Duodenal mucosa (tissue), 2 donors: ENCODE measurements around the gene C2orf92.

Experiments
- H3K27ac ChIP-seq: one replicate; pipeline ENCODE4 v1.7.0; 2013; ENCODE audit warnings: low read depth, low read length
- H3K27me3 ChIP-seq, 2 donors: one replicate each; pipeline ENCODE4 v1.7.0; 2013; ENCODE audit warnings: low read length in 2 of 2, control low read depth in 1 of 2; ENCODE audit not compliant: insufficient read depth in 2 of 2, control insufficient read depth in 1 of 2
- H3K36me3 ChIP-seq, 2 donors: one replicate each; pipeline ENCODE4 v1.7.0; 2013; ENCODE audit warnings: low read length in 2 of 2, control low read depth in 1 of 2; ENCODE audit not compliant: insufficient read depth in 2 of 2, control insufficient read depth in 1 of 2
- H3K4me1 ChIP-seq, 2 donors: one replicate each; pipeline ENCODE4 v1.7.0; 2013; ENCODE audit warnings: low read length in 2 of 2, control low read depth in 1 of 2; ENCODE audit not compliant: insufficient read depth in 2 of 2, control insufficient read depth in 1 of 2
- H3K4me3 ChIP-seq, 2 donors: one replicate each; pipeline ENCODE4 v1.7.0; 2013; ENCODE audit warnings: low read length in 2 of 2, low read depth in 1 of 2
- H3K9ac ChIP-seq, 2 donors: one replicate each; pipeline ENCODE4 v1.7.0; 2013; ENCODE audit warnings: low read length in 2 of 2, low read depth in 1 of 2
- H3K9me3 ChIP-seq, 2 donors: one replicate each; pipeline ENCODE4 v1.7.0; 2013; ENCODE audit warnings: low read length in 2 of 2, control low read depth in 1 of 2; ENCODE audit not compliant: control insufficient read depth in 1 of 2

The C2orf92 gene

GRCh38 chr2:97659256-97660043, 10.1 kb upstream of the C2orf92 start:
- Histone ChIP-seq H3K4me3 (no peak overlapping the region), H3K27me3 (no peaks in the 10 kb centered on the region), H3K4me1 (peaks cover 20% of the 10 kb centered on the region in 2 donors), H3K36me3 (peaks cover 24 to 65% of the 10 kb centered on the region in 2 donors), H3K9ac (no peak overlapping the region), H3K9me3 (no peaks in the 10 kb centered on the region), H3K27ac (no peak overlapping the region)

- peaks cover 20 to 26% of the 10 kb centered on the region in 2 donors for H3K4me1 ChIP-seq
- no peak overlapping the region for H3K4me3 ChIP-seq
- no peaks in the 10 kb centered on the region for H3K9me3 ChIP-seq
- H3K9ac ChIP-seq, result no peak overlapping the region
- H3K36me3 ChIP-seq, result peaks cover 24 to 58% of the 10 kb centered on the region in 2 donors
- H3K27me3 ChIP-seq, result no peaks in the 10 kb centered on the region
- H3K27ac ChIP-seq, result no peak overlapping the region
These were observed 9.3 kb upstream of the C2orf92 start for GRCh38 chr2:97660044-97660774.

DNA sequence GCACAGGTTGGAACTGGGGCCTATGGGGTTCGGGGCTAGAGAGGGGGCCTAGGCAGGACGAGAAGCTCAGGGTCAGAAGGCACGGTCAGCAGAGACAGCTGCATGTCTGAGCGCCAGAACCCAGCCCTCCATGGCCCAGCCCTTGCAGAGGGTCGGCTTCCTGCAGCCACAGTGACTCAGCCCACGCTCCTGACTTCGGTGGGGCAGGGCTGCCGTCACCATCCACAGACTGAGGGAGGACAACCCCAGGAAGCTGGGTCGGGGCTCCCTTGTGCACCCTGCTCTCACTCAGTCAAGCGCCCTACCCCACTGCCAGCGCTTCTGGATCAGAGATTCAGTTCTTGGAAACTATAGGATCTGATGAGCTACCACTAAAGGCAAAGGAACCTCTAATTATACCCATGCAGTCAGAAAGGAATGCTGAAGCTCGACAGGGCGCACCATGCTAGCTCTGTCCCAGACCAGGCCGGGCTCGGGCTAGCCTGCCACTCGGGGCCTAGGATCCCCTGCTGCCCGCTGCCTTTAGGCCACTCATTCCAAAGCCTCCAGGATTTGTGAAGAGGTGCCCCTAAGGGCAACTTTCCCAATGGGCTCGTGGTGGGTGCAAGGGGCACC, 8.6 kb upstream of the C2orf92 start:
- Histone ChIP-seq H3K27ac (no peak overlapping the region), H3K9me3 (no peaks in the 10 kb centered on the region), H3K36me3 (peaks cover 24 to 53% of the 10 kb centered on the region in 2 donors), H3K4me3 (no peak overlapping the region), H3K4me1 (peaks cover 20 to 26% of the 10 kb centered on the region in 2 donors), H3K27me3 (no peaks in the 10 kb centered on the region), H3K9ac (no peak overlapping the region)

DNA sequence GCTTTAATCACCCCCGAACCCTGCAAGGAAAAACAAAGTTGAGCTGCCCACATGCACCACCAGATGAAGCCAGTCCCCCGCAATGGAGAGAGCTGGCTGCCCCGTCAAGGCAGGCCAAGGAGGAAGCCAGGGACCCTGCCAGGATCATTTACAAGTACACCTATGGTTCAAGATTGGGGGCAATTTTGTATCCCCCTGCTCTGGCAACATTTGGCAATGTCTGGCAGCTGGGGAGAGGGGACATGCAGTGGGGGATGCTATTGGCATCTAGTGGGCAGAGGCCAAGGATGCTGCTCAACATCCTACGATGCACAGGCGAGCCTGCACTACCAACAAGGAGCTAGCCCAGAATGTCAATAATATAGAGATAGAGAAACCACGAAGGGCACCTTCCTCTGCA, 7.6 kb upstream of the C2orf92 start:
- H3K36me3 ChIP-seq, result peaks cover 15 to 42% of the 10 kb centered on the region in 2 donors
- H3K4me3 ChIP-seq, result peak overlapping the region; percentile 89 to 90
- H3K9me3 ChIP-seq, result no peaks in the 10 kb centered on the region
- H3K4me1 ChIP-seq, result peaks cover 23 to 29% of the 10 kb centered on the region in 2 donors
- H3K27ac ChIP-seq, result no peak overlapping the region
- no peaks in the 10 kb centered on the region for H3K27me3 ChIP-seq
- H3K9ac ChIP-seq, result peak overlapping the region in 1 of 2 donors; percentile 89

DNA sequence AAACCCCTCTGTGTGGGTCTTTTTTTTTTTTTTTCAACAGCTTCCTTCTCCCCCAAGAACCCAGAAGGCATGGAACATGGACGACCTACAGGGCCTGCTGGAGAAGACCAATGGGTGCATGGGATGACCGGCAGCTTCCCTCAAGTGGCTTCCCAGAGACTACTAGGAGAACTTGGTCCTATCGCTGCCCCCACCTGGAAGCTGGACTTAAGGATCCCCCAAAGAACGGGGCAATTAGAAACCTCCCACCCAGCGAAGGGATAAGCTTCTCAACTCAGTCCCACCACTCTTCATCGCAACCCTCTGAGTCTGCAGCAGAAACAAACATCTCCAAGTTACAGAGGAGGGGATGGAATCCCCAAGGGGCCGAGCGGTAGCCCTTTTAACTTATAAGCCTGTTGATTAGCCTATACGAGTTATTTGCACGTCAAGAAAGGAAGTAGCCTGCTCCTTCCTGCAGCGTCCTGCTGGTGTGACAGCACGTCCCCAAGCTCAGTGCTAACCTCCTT, 7.1 kb upstream of the C2orf92 start:
- H3K4me1 ChIP-seq, result peaks cover 23 to 30% of the 10 kb centered on the region in 2 donors
- no peaks in the 10 kb centered on the region for H3K9me3 ChIP-seq
- peak overlapping the region; percentile 89 to 90 for H3K4me3 ChIP-seq
- H3K27ac ChIP-seq, result no peak overlapping the region
- peaks cover 12 to 37% of the 10 kb centered on the region in 2 donors for H3K36me3 ChIP-seq
- no peaks in the 10 kb centered on the region for H3K27me3 ChIP-seq
- peak overlapping the region; percentile 89 to 93 for H3K9ac ChIP-seq

GRCh38 chr2:97662895-97663625, 6.5 kb upstream of the C2orf92 start:
- H3K4me1 ChIP-seq, result peaks cover 23 to 30% of the 10 kb centered on the region in 2 donors
- peak overlapping the region; percentile 88 for H3K27ac ChIP-seq
- no peaks in the 10 kb centered on the region for H3K9me3 ChIP-seq
- H3K9ac ChIP-seq, result peak overlapping the region; percentile 89 to 93
- peaks cover 11 to 31% of the 10 kb centered on the region in 2 donors for H3K36me3 ChIP-seq
- H3K27me3 ChIP-seq, result no peaks in the 10 kb centered on the region
- peak overlapping the region; percentile 89 to 90 for H3K4me3 ChIP-seq

- Histone ChIP-seq H3K27ac (peak overlapping the region; percentile 88), H3K4me1 (peaks cover 23 to 30% of the 10 kb centered on the region in 2 donors), H3K4me3 (peak overlapping the region; percentile 89 to 90), H3K9ac (peak overlapping the region; percentile 89 to 93), H3K27me3 (no peaks in the 10 kb centered on the region), H3K36me3 (peaks cover 8 to 26% of the 10 kb centered on the region in 2 donors), H3K9me3 (no peaks in the 10 kb centered on the region)
These were observed 5.9 kb upstream of the C2orf92 start for GRCh38 chr2:97663626-97663961.

- H3K27me3 ChIP-seq, result no peaks in the 10 kb centered on the region
- peaks cover 23 to 30% of the 10 kb centered on the region in 2 donors for H3K4me1 ChIP-seq
- peak within 1 kb of the TSS; percentile 96 for H3K27ac ChIP-seq
- no peaks in the 10 kb centered on the region for H3K9me3 ChIP-seq
- H3K4me3 ChIP-seq, result peak within 1 kb of the TSS; percentile 89 to 90
- H3K36me3 ChIP-seq, result peaks cover 3 to 21% of the 10 kb centered on the region in 2 donors
- H3K9ac ChIP-seq, result peak within 1 kb of the TSS; percentile 93 to 95
These were observed 5.4 kb upstream of the C2orf92 start, which contains the start of gene ACTR1B for GRCh38 chr2:97663962-97664635. Gene ACTR1B (minus strand): TSS chr2:97664044. CDS start chr2:97663890, 154 bp downstream.

GRCh38 chr2:97664636-97664970, 4.9 kb upstream of the C2orf92 start:
- H3K36me3 ChIP-seq, result peaks cover 0 to 16% of the 10 kb centered on the region in 2 donors
- peak overlapping the region; percentile 91 to 95 for H3K9ac ChIP-seq
- H3K27ac ChIP-seq, result peak overlapping the region; percentile 96
- peak overlapping the region; percentile 79 to 82 for H3K4me3 ChIP-seq
- no peaks in the 10 kb centered on the region for H3K9me3 ChIP-seq
- peaks cover 23 to 30% of the 10 kb centered on the region in 2 donors for H3K4me1 ChIP-seq
- no peaks in the 10 kb centered on the region for H3K27me3 ChIP-seq
